ENCODE results near the gene DMTF1. TPM values are rescaled to one million over a fixed set of nuclear protein-coding genes. Genes with fewer than 3 reads are reported as not detected.

DMTF1 gene
- total and polyA plus RNA-seq, 2 of the 8 experiments (the other 6 are each of a cell fraction or from before 2014, with no cell fraction given), result 86.0 to 115 TPM

DNA sequence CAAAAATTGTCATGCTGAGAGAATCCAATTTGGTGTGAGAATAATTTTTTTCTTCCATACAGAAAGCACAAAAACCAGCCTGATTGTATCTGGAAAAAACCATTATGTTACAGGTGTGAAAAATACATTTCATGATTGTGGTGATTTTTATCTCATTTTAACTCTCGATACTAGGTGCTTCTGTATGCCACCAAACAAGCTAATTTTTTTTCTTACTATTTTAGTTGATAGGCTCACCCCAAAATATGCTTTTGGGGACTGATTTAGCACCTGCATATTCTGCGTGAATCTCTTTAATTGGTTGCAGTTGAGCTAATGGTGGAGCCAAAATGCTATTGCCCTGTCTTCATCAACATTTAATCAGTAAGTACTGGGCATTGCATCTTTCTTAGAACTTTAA lies 1.9 kb downstream of the DMTF1 start:
- CTCF ChIA-PET (ENCODE audit: partially characterized antibody), result interaction anchor here (0.6 to 2.0 kb wide), 6 partner anchors 94 to 249 kb away, joined by 3 to 5 read pairs (median 4); partner anchors contain the start of gene ELAPOR2
- peaks cover 0 to 19% (median 0%) of the 10 kb centered on the region in 4 experiments; a peak in 1 of 8 replicates for H3K36me3 ChIP-seq (ENCODE audit: control insufficient read depth in 2 of 4, insufficient read depth in 4 of 4, low read length in 3 of 4)
- FAIRE-seq, result no peak

More for the DNA sequence above, 1.9 kb downstream of the DMTF1 start:
- H3K56ac ChIP-seq (replicated peaks; ENCODE audit: insufficient read length, low read depth, low read length), result no peak overlapping the region
- peaks cover 0 to 4% of the 10 kb centered on the region in 2 experiments for H4K20me1 ChIP-seq (replicated peaks in 1 of 2; ENCODE audit: control insufficient read depth in 1 of 2, insufficient read depth in 2 of 2, low read length in 2 of 2)
- no peak overlapping the region for H4K91ac ChIP-seq (replicated peaks; ENCODE audit: insufficient read length, low read length)
- DNase-seq (ENCODE audit: low read depth in 1 of 2, low spot score in 2 of 2), result no peak
- peak overlapping the region in 2 of 4 experiments; percentile 34 to 54; a peak in 2 of 7 replicates for H3K9ac ChIP-seq (replicated peaks in 1 of 4; ENCODE audit: extremely low read depth in 1 of 4, low read depth in 3 of 4, low read length in 3 of 4)
- no peaks in the 10 kb centered on the region for H3K79me1 ChIP-seq (ENCODE audit: low read depth, low read length)
- H2BK12ac ChIP-seq (ENCODE audit: low read depth, low read length), result no peak overlapping the region
- H2AK5ac ChIP-seq (ENCODE audit: low read depth, low read length), result no peak overlapping the region
- 0 out of 2 replicates have a peak, but pooled peaks cover 2% of the 10 kb centered on the region for H3K23me2 ChIP-seq (ENCODE audit: low read depth, low read length)
- H3K23ac ChIP-seq (ENCODE audit: insufficient read length), result no peak overlapping the region
- H3K4me2 ChIP-seq (ENCODE audit: insufficient read depth in 1 of 2, low read depth in 2 of 2, low read length in 2 of 2), result peak overlapping the region; percentile 73 to 78
- POLR2A ChIA-PET (ENCODE audit: partially characterized antibody), result interaction anchor here (0.8 to 4.3 kb wide), 7 partner anchors 12 to 115 kb away, joined by 3 to 40 read pairs (median 4); partner anchors contain the start of genes ELAPOR2 and TMEM243
- H3K9me3 ChIP-seq (ENCODE audit: insufficient read depth in 2 of 2, low read depth in 1 of 2, low read length in 1 of 2), result no peaks in the 10 kb centered on the region
- peaks cover 32 to 68% of the 10 kb centered on the region in 2 experiments; a peak in 3 of 4 replicates for H3K79me2 ChIP-seq (ENCODE audit: control insufficient read depth in 1 of 2, insufficient read depth in 2 of 2, low read length in 2 of 2)
- H3K4me1 ChIP-seq (replicated peaks in 1 of 4; ENCODE audit: control insufficient read depth in 3 of 4, insufficient read depth in 4 of 4, low read length in 3 of 4), result peaks cover 0 to 3% (median 0%) of the 10 kb centered on the region in 4 experiments; a peak in 2 of 7 replicates
- no peak overlapping the region for H4K5ac ChIP-seq (ENCODE audit: insufficient read length, low read depth, low read length)
- no peaks in the 10 kb centered on the region for H3K27me3 ChIP-seq (replicated peaks in 1 of 4; ENCODE audit: control insufficient read depth in 3 of 4, extremely low read depth in 1 of 4, insufficient read depth in 3 of 4, low read length in 3 of 4)
- peak overlapping the region; percentile 30 to 99 (median 78) for H3K4me3 ChIP-seq (ENCODE audit: extremely low read depth in 1 of 4, insufficient read depth in 2 of 4, low read depth in 3 of 4, low read length in 4 of 4)
- no peak overlapping the region for H2BK120ac ChIP-seq (replicated peaks; ENCODE audit: low read depth, low read length)
- no peak overlapping the region for H2BK20ac ChIP-seq (ENCODE audit: low read length)
- no peak overlapping the region for H3K27ac ChIP-seq (ENCODE audit: low read depth, low read length)
- 64% methylated on average over 2 of the region's 2 CpGs; no CpG with 5 or more reads in 1 of the 2 experiments for WGBS, 2 experiments (ENCODE audit: extremely low coverage in 1 of 2, insufficient coverage in 1 of 2, insufficient read length in 1 of 2, insufficient replicate concordance in 2 of 2, low coverage in 1 of 2, low lambda C conversion rate in 2 of 2, missing lambda C conversion rate in 1 of 2)
- no peak overlapping the region for H3K18ac ChIP-seq (ENCODE audit: extremely low read depth, low read length)
- no peak for TF ChIP-seq TAF7 (optimal IDR thresholded peaks at IDR 0.05; ENCODE audit: borderline replicate concordance, low read depth, low read length)
- TF ChIP-seq GTF2F1 (IDR thresholded peaks at IDR 0.05; ENCODE audit: borderline replicate concordance, low read depth, low read length), result no peak
- TF ChIP-seq PHF8 (conservative IDR thresholded peaks at IDR 0.05; ENCODE audit: low read depth, low read length), result no peak
- TF ChIP-seq JUN (IDR thresholded peaks at IDR 0.05; ENCODE audit: low read depth, low read length), result no peak
- no peak for TF ChIP-seq TBP (IDR thresholded peaks at IDR 0.05; ENCODE audit: low read depth, low read length)
- no peak overlapping the region for H2BK15ac ChIP-seq (ENCODE audit: low read length)
- no peak overlapping the region for H3K4ac ChIP-seq (replicated peaks; ENCODE audit: insufficient read length, low read depth, low read length)
- H4K8ac ChIP-seq (ENCODE audit: extremely low read depth, insufficient read depth, low read length), result no peak overlapping the region
- no peak overlapping the region for H2BK5ac ChIP-seq (ENCODE audit: low read depth, low read length)
- no peak overlapping the region for H3K14ac ChIP-seq (ENCODE audit: insufficient read length)
- H2AFZ ChIP-seq (ENCODE audit: low read length), result no peak overlapping the region
